D721Med (cell line): Measurements from ENCODE around the gene UBE2N.

Experiments
- DNase-seq: peaks from one replicate; pipeline ENCODE4 v3.0.0; 2011; ENCODE audit warnings: low spot score; ENCODE audit not compliant: insufficient read length
- FAIRE-seq: peaks from 2 replicates; lab custom pipeline; 2011; peaks lifted over from hg19 to GRCh38; lab: Jason Lieb, UNC
- TF ChIP-seq, protein P1 (sequence below): IDR thresholded peaks from 2 replicates; pipeline ENCODE4 v1.5.1; 2012; ENCODE audit warnings: mild to moderate bottlenecking, control low read depth; ENCODE audit not compliant: insufficient read depth; ENCODE audit errors: missing control alignments

The UBE2N gene

DNA sequence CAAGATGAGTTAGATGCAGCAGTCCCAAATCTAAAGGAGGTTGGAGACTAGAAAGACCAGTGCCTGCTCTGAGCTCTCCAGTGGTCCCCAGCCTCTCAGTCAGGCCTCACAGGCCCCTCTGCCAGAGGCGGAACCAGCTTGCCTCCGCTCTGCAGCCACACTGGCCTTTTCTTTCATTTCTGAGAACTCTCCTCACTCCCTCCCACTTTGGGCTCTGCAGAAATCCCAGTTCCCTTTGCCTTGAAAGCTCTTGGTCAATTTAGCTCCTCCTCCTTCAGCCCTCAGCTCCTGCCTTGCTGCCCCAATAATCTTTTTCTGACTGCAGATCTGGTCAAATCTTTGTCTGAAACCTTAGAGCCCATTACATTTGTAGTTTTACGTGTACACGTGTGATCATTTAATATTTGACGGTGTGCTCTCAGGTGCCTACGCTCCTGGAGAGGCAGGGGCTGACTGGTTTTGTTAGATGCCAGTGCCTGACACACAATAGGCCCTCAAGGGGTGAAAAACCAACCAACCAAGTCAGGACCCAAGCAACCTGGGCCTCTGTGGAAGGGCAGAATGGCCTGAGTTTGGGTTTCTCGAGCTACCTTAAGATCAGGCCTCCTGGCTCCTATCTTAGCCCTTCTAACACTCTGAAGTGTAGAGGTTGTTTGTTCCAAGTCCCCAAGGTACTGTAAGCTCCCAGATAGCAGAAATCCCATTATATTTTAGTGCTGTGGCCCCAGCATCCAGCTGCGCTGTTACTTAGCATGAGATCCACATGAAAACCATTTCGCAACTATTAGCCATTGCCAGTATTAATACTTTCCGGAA, 65.1 kb downstream of the UBE2N start:
- no peak for DNase-seq
- TF ChIP-seq, protein P1, sequence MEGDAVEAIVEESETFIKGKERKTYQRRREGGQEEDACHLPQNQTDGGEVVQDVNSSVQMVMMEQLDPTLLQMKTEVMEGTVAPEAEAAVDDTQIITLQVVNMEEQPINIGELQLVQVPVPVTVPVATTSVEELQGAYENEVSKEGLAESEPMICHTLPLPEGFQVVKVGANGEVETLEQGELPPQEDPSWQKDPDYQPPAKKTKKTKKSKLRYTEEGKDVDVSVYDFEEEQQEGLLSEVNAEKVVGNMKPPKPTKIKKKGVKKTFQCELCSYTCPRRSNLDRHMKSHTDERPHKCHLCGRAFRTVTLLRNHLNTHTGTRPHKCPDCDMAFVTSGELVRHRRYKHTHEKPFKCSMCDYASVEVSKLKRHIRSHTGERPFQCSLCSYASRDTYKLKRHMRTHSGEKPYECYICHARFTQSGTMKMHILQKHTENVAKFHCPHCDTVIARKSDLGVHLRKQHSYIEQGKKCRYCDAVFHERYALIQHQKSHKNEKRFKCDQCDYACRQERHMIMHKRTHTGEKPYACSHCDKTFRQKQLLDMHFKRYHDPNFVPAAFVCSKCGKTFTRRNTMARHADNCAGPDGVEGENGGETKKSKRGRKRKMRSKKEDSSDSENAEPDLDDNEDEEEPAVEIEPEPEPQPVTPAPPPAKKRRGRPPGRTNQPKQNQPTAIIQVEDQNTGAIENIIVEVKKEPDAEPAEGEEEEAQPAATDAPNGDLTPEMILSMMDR: no peak
- FAIRE-seq: no peak

DNA sequence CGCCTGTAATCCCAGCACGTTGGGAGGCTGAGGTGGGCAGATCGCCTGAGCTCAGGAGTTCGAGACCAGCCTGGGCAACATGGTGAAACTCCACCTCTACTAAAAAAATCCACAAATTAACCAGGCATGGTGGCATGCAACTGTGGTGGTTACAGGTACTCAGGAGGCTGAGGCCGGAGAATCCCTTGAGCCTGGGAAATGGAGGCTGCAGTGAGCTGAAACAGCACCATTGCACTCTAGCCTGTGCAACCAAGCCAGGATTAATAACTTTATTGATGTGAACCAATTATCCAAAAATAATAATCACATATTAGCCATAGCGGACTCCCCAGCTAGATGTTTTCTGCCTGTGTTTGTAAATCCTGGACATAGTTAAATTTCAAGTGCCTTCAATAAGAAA, 65.8 kb downstream of the UBE2N start:
- FAIRE-seq (no peak), DNase-seq (no peak)
- TF ChIP-seq, protein P1: no peak

DNA sequence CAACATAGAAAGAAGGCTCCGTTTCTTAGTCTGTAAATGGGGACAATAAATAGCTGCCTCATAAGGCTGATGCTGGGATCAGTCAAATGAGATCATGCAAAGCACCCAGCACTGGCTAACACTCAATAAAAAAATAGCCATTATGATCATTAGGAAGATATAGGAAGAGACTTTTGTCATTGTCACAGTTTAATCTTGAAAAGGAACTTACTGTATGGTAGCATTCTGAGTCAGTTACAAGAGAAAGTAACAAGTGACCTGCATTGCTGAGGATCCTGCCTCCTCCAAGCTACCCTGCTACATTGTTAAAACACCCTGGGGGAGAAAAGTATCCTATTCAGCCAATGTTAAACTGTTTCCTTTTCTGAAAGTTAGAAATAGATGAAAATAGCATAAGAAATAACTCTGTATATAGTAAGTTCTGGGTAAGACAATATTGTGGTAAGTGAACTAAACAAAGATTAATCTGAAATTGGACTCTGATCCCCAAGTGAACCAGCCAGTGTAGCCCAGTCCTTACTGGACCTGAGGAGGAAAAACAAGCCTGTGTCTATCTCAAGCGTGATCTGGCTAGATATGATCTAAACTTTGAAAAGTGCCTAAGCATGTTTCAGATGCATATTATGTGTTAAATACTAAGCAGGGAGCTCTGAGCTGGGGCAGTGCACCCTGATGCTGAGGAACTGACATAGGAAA, 67.6 kb downstream of the UBE2N start:
- FAIRE-seq: no peak
- TF ChIP-seq, protein P1: no peak
- DNase-seq: no peak

DNA sequence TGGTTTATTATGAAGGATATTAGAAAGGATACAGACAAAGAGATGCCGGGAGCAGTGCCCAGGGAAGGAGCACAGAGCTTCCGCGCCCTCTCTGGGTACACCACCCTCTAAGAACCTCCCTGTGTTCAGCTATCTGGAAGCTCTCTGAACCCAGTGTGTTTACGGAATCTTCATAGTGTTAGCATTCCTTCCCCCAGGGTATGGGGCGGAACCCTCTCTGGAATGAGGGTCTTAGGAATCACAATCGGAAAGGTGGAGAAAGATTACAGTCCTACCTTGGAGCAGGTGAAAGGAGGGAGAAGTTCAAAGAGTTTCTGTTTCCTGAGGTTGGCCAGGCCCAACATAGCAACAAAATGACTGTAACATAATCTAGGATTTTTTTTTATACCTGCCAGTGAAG, 70.8 kb downstream of the UBE2N start:
- DNase-seq (no peak), FAIRE-seq (no peak)
- TF ChIP-seq, protein P1: no peak

DNA sequence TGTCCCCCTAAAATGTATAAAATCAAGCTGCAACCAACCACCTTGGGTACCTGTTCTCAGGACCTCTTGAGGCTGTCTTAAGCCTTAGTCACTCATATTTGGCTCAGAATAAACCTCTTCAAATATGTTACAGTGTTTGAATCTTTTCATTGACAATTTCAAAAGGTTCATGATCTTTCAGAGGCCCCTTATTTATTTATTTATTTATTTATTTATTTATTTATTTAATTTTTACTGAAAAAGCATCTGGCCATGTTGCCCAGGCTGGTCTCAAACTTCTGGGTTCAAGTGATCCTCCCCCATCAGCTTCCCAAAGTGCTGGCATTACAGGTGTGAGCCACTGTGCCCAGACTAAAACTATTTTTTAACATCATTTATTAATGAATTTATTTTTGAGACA, 72.2 kb downstream of the UBE2N start:
- DNase-seq (no peak), FAIRE-seq (no peak)
- TF ChIP-seq, protein P1: no peak

DNA sequence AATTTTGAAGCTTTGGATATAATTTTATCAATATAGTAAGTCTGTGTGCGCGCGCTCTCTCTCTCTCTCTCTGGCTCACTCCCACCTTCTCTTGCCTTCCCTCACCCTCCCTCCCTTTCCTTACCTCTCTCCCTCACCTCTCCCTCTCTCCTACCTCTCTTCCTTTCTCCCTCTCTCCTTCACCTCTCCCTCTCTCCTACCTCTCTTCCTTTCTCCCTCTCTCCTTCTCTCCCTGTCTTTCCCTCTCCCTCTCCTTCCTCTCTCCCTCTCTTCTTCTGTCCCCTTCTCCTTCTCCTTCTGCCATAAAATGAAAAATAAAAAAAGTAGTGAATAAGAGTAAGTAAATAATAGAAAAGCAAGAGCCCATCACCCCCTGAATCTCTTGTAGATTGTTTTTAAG, 73.0 kb downstream of the UBE2N start:
- TF ChIP-seq, protein P1: no peak
- DNase-seq: no peak
- FAIRE-seq: no peak

DNA sequence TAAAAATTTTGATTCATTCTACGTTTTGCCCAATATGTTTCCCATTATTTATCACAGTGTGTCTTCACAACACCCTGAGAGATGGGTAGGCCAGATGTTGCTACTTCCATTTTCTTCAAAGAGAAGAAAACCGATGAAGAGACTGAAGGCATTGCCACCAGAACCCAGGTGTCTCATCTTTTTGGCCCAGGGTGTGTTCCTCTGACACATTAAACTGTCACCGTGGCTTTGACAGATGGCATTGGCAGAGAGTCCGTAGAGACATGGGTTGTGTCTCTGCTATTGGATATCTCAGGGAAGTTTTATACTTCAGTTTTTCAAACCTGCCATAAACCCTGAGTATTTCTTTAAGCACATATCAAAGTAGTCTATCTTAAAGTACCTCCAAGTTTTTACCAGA, 75.3 kb downstream of the UBE2N start:
- FAIRE-seq: no peak
- TF ChIP-seq, protein P1: no peak

More for the DNA sequence above, 75.3 kb downstream of the UBE2N start:
- DNase-seq: no peak
